ENCODE results near the gene TTLL11.

- TF ChIP-seq POLR2A (IDR thresholded peaks at IDR 0.05) = no peak
- no peak for TF ChIP-seq CTCF (IDR thresholded peaks at IDR 0.05)
Observed at GRCh38 chr9:121776739-121777637, 316.1 kb downstream of the TTLL11 start.
